Daoy (cell line): ENCODE measurements around the gene SNN. TPM values are rescaled to one million over a fixed set of nuclear protein-coding genes. Genes with fewer than 3 reads are reported as not detected.

ENCODE experiments used
- DNase-seq: peaks from one replicate; pipeline ENCODE4 v3.0.0-alpha.2; 2015; ENCODE audit warnings: low read depth
- total RNA-seq: library from RNA; depleted of rRNA; stranded (reverse); fragments of >200 nt; shearing (Covaris generic); gene quantifications from 2 replicates; pipeline ENCODE4 v1.2.3, GENCODE V29; 2014

SNN gene
- total RNA-seq, 1 experiment from 2014 or later: 3.5 TPM

DNA sequence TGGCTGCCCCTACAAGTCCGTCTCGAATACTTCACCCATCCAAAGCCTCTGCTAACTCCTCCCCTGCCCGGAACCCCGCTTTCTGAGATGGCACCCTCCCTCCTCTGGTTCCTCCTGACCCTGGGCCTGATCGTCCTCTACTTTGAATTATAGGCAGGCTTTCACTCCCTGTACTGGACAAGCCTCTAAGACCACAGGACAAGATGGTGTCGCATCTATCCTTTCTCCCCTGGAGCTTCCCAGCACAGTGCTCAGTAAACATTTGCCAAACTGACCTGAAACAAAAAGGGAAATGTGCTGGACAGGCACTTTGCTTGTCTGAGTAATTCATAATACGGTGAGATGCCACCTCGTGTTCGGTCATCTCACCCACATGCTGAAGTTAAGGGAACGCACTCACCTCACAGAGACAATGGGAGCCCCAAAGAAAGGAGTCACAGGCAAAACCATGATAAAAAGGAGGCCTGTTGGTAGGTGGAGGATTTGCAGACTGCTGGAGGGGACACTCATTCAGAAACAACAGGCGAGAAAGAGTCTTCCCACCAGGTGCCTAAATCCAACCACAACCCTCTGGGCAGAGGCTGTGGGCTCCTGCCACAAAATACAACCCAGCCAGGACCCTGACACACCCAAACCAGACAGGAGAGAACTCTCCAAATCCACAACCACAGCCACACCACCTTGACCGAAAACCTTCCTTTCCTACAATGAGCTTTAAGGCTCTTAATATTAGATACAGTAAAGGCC lies 28.2 kb downstream of the SNN start:
- no peak for DNase-seq

DNA sequence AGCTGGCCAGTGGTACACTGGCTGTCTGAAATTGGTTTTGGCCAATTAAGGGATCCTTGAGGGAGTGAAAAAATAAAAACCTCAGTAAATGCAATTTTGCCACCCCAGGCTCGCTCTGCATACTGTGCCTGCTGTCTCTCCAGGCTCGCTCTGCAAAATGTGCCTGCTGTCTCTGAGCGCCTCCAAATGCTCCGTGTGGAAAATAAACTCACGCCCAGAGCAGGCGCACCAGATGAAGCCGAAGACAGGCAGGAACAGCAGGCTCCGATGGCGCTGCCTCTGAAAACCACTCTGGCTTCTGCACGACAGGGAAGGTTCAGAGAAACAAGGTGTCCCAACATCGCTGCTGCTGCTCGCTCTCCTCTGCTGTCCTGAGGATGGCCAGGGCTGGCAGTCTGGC lies 29.1 kb downstream of the SNN start:
- no peak for DNase-seq

DNA sequence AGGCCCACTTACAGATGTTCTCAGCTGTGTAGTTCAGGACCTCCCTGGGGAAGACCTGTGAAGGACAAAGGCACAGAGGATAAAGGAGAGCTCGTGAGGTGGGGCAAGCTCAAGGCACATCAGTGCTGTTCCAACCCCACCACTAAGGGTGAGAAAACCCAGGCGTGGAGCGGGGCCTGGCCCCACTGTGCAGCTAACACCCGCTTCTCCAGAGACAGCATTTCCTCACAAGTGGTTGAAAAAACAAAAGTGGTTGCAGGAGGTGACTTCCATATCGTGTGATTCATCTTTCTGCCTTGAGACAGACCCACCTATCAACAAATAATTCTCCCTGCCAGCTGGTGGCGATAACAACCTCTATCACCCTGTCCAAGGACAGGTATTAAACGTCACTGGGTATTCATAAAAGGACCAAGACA lies 30.0 kb downstream of the SNN start:
- DNase-seq: peak; percentile 20

DNA sequence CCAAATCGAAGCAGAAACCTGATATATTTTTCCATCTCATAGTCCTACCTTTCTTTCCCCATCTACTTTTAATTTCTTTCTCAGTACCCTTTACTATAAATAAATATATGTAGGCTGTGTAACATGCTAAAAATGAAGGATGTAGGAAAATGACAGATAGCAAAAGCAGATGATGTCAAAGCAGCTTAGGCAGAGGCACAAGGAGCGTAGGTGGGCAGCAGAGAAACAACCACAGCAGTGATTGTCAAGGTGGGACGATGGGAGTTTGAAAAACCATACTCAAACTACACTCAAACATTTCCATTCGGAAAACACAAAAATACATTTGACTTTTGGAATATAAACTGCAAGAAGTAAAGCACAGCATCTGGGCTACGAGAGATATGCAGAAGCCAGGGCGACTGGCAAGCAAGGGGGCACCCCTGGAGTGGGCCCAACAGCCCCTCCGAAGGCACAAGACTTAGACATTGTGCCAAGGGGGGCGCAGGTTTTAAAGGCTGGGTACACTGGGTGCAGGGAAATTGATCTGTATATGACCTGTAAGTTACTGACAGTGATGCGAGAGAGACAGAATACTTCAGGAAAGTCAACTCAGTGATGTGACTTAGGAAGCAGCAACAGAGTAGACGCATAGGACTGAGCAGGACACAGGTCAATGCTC lies 31.1 kb downstream of the SNN start:
- DNase-seq: no peak

DNA sequence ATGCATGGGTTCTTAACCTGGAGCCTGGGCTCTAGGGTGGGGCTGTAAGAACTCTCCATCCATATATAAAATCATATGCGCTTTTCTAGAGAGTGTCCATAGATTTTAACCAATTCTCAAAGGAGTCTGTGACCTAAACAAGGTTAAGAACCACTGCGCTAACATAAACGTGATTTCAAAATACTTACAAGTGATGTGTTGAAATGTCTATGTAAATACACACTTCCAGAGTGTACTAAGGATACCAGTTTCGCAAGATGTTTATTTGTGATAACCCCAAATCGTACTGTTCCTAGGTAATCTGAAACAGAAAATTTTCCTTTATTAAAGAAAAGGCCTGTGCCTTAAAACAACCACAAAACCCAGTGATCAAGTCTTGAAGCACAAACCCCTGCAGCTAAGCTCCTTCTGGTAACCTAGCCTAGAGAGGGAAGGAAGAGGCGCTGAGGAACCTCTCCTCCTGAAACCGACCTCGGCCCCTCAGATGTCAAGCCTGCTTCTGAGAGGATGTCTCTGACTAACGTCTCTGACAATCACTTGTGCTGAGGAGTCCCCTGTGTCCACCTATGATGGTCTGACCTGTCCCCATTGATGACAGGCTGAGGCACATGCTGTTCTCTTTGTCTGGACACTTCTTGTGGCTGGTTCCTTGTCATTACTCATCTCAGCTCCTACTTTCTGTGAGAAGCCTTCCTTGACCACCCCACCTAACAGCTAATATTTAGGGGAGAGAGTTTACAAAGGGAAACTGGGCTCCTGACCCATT lies 32.2 kb downstream of the SNN start:
- DNase-seq: no peak

DNA sequence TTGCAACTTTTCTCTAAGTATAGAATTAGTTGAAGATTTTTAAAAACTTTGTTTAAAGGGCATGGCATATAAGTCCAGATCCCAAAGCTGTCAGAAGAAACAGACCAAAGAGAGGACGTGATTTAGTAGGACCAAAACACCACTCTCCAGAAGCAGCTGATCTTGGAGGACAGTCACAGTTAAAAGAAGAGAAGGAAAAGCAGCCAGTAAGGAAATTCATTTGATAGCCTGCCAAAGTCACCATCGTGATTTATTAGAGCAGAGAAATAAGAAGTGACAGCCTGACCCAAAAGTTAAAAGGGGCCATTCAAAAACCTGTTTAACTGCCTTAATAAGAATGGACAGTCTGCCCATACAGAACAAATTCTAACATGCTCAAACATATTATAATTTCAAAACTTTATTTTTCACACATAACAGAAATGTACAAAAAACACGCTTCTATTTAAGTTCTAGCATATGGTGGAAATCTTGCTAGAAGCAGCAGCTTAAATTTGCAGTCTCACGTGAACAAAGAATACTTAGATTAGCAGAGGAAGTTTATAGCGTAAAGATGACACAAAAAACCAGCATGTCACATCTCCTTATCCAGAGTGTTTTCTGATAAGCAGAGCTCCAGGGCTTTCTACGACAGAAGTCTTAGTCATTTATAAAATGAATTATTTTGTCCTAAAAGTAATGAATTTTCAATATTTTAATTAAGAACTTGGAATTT lies 37.2 kb downstream of the SNN start:
- no peak for DNase-seq

DNA sequence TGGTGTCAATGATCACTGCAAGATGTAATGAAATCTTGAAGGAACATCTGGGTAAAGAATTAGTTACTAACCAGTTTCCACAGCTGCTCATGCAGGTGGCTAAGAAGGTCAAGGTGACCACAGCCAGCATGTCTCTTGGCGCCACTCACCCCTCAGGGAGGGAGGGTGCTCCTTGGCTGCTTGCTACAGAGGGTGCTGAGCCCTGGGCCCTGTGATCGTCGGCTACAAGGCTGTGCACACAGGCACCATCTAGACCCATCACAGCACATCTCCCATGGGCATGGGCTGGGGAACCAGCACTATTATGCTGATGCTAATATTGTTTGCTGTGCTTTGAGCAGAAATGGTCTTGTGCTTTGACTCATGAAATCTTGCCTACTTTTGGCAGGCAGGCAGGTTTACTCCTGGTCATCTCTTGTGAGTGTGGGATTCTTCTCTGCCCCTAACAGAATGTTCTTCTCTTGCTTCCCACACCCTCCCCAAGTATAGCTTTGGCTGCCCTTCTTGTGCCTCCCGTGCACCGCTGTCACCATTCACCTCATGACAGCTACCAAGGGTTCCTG lies 38.0 kb downstream of the SNN start:
- DNase-seq: no peak

DNA sequence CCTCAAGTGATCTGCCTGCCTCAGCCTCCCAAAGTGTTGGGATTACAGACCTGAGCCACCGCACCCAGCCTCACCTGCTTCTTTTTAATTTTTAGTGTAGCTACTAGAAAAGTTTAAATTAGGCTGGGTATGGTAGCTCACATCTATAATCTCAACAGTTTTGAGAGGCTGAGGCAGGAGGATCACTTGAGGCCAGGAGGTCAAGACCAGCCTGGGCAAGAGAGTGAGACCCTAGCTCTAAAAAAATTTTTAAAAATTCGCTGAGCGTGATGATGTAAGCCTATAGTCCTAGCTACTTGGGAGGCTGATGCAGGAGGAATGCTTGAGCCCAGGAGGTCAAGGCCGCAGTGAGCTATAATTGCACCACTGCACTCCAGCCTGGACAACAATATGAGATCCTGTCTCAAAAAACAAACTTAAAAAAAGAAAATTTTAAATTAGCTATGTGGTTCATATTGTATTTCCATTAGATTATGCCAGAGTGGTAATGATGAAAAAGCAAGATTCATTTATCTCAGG lies 39.5 kb downstream of the SNN start:
- DNase-seq: no peak

DNA sequence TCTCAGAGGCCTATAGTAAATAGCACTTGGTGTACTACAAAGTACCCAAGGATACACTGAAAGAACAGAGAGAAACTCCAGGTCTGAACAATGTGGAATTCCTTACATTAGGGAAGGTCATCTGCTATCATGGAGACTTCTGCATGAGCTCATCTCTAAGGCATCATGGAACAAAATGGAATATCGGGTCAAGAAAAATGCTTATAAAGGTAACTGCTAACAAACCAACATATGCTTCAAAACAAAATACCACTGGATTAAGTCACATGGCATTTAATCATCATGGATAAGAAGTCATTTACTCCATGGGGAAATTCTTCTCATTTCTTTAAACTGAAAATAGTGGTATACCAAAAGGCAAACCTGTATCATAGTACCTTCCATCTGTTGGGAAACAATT lies 40.2 kb downstream of the SNN start:
- DNase-seq: no peak

DNA sequence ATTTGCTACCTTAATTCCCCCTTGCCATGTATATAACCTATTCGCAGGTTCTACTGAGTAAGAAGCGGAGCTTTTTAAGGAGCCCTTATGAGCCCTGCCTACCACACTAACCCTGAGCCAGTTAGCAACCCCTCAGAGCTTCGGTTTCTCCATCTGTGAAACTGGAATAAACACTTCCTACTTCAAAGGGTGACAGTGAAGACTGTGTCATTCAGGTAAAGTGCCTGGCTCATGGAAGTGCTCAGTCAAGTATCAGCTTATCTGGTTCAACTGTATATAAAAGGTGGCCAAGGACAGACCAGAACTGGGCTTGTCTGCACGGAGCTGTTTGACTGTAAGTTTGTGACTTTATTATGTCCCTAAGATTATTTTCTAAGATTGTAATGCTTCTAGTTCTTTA lies 43.4 kb downstream of the SNN start:
- no peak for DNase-seq

DNA sequence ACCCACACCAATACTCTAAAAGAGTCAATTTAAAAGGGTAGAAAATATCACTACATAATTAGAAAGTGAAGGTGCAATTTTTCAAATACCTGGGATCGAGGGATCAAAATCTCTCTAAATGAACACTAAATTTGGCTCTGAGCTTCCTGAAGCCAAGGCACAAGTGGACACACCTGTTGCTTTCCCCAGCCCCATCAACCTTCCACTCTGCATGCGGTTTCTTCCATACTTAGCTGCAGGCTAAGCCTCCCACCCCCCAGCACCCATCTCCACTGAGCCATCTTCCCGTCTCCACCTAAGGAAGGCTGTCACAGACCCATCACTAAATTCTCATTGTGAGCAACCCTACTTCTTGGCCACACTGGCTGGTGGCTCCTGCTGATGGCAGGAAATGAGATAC lies 43.9 kb downstream of the SNN start:
- DNase-seq: no peak

DNA sequence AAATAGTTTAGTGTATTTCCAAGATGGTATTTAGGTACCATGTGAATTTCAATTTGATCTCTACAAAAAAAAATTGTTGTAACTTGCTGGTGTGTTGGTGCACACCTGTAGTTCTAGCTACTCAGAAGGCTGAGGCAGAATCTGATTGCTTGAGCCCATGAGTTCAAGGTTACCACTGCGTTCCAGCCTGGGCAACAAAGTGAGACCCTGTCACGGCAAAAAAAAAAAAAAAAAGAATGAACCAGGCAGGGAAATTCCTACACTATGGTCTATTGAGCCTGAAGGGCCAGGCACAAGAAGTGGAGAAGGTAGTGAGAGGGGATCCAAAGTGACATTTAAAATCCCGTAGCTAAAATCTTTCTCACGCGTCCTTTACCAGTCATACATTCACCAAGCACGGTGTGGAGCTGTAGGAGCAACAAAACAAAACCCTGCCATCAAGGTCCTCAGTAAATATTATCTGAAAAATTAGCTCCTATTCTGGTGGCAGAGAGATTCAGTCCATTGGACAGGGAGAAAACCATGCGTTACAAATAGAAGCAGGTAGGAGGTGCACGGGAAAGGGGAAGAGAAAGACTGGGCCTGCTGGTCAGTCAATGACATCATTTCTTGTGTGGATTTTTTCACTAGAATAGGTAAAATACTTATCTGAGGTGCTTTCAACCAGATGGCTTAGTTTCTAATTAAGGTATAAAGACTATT lies 47.1 kb downstream of the SNN start:
- DNase-seq: no peak

DNA sequence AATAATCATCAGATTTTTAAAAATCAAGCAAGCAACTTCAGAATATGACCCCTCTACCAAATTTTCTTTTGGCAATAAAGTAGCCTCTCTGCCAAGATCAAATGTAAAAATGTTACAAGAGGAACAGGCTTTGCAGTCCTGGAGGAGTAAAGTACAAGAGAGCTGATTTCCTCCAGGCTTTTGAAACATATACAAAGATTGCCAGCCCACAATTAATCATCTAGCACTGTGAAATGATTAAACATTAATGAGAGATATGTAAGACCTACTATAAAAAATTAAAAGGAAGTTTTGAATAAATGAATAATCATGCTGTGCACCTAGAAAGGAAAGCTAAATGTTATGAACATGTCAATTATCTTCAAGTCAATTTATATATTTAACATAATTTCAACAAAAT lies 48.1 kb downstream of the SNN start:
- no peak for DNase-seq

DNA sequence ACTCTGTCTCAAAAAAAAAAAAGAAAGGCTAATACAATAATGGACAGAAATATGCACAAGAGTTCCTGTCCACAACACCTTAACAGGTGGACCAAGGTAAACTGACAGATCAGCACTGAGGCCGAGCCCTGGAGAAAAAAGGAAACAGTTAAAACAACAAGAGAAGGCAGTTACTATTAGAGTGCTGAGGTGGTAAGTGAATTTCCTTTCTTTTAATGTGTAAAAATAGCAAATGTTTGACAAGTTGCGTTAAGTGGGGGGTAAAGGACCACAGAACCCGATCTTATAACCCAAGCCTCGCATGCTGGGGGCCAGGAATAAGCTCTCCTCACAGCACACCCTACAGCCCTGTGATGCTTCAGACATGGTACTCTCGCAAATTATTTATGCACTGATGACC lies 49.6 kb downstream of the SNN start:
- no peak for DNase-seq

DNA sequence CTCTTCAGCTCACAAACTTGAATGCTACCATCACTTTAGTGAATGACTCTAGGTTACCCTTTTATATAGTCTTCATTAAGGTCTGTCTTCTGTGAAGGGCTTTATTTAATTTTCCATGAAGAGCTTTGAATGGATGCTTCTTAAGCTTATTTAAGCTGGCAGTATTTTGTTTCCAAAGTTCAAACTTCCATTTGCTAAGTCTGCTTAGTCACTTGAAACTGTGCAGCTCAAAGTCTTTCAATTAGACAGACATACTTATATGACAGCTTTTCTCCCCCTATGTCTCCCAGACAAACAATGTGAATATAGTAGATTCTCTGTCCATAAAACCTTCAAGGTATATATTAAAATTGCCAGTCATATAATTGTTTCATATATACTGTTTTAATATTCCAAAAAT lies 50.9 kb downstream of the SNN start:
- DNase-seq: no peak

DNA sequence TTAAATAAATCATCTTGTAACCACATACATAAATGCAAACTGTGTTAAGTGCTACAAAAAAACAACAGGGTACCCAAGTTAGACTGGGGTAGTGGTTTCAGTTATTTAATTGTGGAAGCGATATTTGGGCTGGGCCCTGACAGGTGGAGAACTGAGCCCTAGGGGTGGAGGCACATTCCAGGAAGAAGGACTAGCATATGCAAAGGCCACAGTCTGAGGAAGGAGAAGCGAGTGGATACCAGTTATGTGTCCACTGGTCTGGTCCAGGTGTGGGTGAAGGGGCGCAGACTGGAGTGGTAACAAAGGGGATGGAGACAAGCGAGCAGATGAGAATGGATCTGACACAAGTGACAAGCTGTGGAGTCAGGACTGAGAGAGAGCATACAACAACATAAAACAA lies 51.5 kb downstream of the SNN start:
- no peak for DNase-seq

DNA sequence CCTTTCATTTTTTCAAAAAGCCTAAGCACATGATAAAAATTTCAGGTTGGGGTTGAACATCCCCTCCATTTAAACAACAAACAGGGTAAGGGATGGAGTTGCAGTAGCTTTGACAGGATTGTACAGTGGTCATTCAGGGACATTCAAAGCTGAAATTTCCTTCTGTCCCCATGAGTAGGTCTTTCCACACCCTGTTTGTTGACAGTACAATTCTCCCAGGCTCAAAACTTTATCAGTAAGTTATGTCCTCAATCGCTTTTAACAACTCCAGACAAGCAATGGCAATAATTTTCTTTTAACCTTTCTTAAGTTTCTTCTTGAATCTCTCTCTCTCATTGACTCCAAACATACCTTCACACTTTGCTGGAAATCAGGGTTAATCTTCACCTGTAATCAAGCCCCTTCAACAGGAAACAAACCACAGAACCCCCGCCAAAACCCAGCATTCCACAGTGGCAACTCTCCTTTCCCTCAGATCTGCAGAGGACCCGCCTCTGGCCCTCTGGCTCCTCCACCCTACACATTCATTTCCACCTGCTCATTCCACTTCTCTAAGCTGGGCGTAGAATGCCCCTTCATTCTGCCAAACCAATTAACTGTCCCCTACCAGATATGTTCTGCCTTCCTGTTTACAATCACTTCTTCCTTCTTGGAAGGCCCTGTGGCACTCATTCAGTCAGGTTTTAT lies 53.7 kb downstream of the SNN start:
- no peak for DNase-seq

DNA sequence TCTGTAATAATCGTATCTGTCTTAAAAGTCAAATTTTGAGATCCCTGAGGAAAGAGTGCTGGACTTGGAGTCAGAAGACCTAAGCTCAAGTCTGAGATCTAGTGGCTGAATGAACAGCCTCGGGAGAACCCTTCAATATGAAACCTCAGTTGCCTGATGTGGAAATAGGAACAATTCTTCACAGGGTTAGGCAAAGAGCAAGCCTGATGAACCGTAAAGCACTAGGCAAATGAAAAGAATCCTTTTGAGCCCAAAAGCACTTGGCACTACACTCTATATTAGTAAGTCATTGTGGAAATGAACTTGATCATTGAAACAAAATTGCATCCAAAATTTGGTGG lies 54.2 kb downstream of the SNN start:
- no peak for DNase-seq

DNA sequence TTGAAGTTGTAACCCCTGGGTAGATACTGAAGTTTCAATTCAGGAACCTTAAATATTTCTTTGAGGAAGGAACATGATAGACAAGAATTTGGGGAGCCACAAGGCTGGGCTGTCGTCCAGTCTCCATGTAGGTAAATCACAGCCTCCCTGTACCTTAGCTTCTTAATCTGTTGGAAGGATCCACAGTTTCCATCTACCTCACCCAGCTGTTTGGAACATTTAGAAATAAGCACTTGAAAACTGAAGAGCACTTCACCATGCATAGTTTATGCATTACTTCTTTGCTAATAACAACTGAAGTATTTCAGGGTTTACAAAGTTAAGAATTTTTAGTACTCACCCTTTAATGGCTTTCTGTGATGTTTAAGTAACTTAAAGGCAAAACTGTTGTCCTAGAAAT lies 57.2 kb downstream of the SNN start:
- DNase-seq: no peak

DNA sequence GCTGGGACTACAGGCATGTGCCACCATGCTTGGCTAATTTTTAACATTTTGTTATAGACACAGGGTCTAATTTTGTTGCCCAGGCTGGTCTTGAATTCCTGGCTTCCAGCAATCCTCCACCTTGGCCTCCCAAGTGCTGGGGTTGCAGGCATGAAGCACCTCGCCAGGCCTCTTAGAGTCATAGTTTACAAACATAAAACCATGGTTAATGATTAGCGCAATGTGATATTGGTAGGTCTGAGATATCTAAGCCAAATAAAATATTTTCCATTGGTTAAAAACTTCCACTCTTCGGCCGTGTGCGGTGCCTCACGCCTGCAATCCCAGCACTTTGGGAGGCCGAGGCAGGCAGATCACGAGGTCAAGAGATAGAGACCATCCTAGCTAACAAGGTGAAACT lies 57.8 kb downstream of the SNN start:
- DNase-seq: no peak
